GM23338 (cell line): Measurements from ENCODE around the gene GSDMA. TPM values are rescaled to one million over a fixed set of nuclear protein-coding genes. Genes with fewer than 3 reads are reported as not detected.

ENCODE experiments used
- ATAC-seq: fragments of 200-7000 bp; cut with Tn5 transposase; 3 replicates; pipeline ENCODE4 v1.9.1; 2020
- DNase-seq: peaks from one replicate; pipeline ENCODE4 v3.0.0-alpha.2; 2015; ENCODE audit warnings: low spot score
- H2AFZ ChIP-seq: fragments of 200-600 bp; sonication (generic); 2 replicates; pipeline ENCODE4 v1.8.0; 2016; ENCODE audit warnings: antibody characterized with exemption, mild to moderate bottlenecking, moderate library complexity
- H3F3A ChIP-seq: fragments of 200-600 bp; sonication (generic); replicated peaks from 2 replicates; pipeline ENCODE4 v1.8.0; 2017; ENCODE audit warnings: antibody characterized with exemption, mixed run types, low read depth
- H3K27ac ChIP-seq: fragments of 200-600 bp; sonication (generic); 2 replicates; pipeline ENCODE4 v1.6.1; 2016; ENCODE audit warnings: low read depth
- H3K27me3 ChIP-seq: fragments of 200-600 bp; sonication (generic); 2 replicates; pipeline ENCODE4 v1.8.0; 2016; ENCODE audit warnings: mild to moderate bottlenecking, mixed run types, moderate library complexity; ENCODE audit not compliant: insufficient read depth
- H3K36me3 ChIP-seq: fragments of 200-600 bp; sonication (generic); 2 replicates; pipeline ENCODE4 v1.8.0; 2016; ENCODE audit warnings: mild to moderate bottlenecking; ENCODE audit not compliant: insufficient read depth
- H3K4me1 ChIP-seq: fragments of 200-600 bp; sonication (generic); 2 replicates; pipeline ENCODE4 v1.8.0; 2016; ENCODE audit warnings: mild to moderate bottlenecking, moderate library complexity; ENCODE audit not compliant: insufficient read depth
- H3K4me2 ChIP-seq: fragments of 200-600 bp; sonication (generic); 2 replicates; pipeline ENCODE4 v1.7.1; 2017; ENCODE audit warnings: mixed run types
- H3K4me3 ChIP-seq: fragments of 200-600 bp; sonication (generic); 2 replicates; pipeline ENCODE4 v1.6.1; 2016; ENCODE audit warnings: mixed run types
- H3K79me2 ChIP-seq: fragments of 200-600 bp; sonication (generic); replicated peaks from 2 replicates; pipeline ENCODE4 v1.8.0; 2017; ENCODE audit warnings: mild to moderate bottlenecking; ENCODE audit not compliant: insufficient read depth
- H3K9me2 ChIP-seq: fragments of 200-600 bp; sonication (generic); 2 replicates; pipeline ENCODE4 v1.8.0; 2017; ENCODE audit not compliant: insufficient read depth
- H4K20me1 ChIP-seq: fragments of 200-600 bp; sonication (generic); replicated peaks from 2 replicates; pipeline ENCODE4 v1.8.0; 2017; ENCODE audit warnings: mild to moderate bottlenecking; ENCODE audit not compliant: insufficient read depth
- H3K27ac Mint-ChIP-seq: 2 replicates; pipeline ENCODE4 v1.8.0; 2020; ENCODE audit warnings: inconsistent platforms, mild to moderate bottlenecking, moderate library complexity, mixed read lengths
- H3K27me3 Mint-ChIP-seq: 3 replicates; pipeline ENCODE4 v1.8.0; 2022; ENCODE audit warnings: low read depth, mild to moderate bottlenecking, moderate library complexity, mixed read lengths, inconsistent platforms; ENCODE audit not compliant: insufficient read depth, poor library complexity
- H3K36me3 Mint-ChIP-seq: 3 replicates; pipeline ENCODE4 v1.8.0; 2021; ENCODE audit warnings: low read depth, mild to moderate bottlenecking, inconsistent platforms, moderate library complexity, mixed read lengths
- H3K4me1 Mint-ChIP-seq: 3 replicates; pipeline ENCODE4 v1.8.0; 2020; ENCODE audit warnings: mild to moderate bottlenecking, inconsistent platforms, mixed read lengths
- H3K4me3 Mint-ChIP-seq: 3 replicates; pipeline ENCODE4 v1.8.0; 2021; ENCODE audit warnings: moderate library complexity, mild to moderate bottlenecking, inconsistent platforms, mixed read lengths
- H3K9me3 Mint-ChIP-seq: 3 replicates; pipeline ENCODE4 v1.8.0; 2020; ENCODE audit warnings: moderate library complexity, mild to moderate bottlenecking, inconsistent platforms, mixed read lengths
- CREB1 ChIP-seq: fragments of 250-450 bp; sonication (Bioruptor Pico); IDR thresholded peaks from 2 replicates; pipeline ENCODE4 v1.5.0; 2020; ENCODE audit warnings: low read depth, mild to moderate bottlenecking, moderate library complexity
- EZH2 ChIP-seq: fragments of 200-600 bp; sonication (generic); IDR thresholded peaks from one replicate; pipeline ENCODE4 v1.8.0; 2017; ENCODE audit warnings: antibody characterized with exemption, mild to moderate bottlenecking, low read depth; ENCODE audit not compliant: unreplicated experiment
- EZH2phosphoT487 ChIP-seq: fragments of 200-600 bp; sonication (generic); IDR thresholded peaks from one replicate; pipeline ENCODE4 v1.8.1; 2018; ENCODE audit warnings: antibody characterized with exemption; ENCODE audit not compliant: unreplicated experiment
- JUNB ChIP-seq: IDR thresholded peaks from one replicate; pipeline ENCODE4 v1.6.1; 2016; ENCODE audit warnings: antibody characterized with exemption; ENCODE audit not compliant: unreplicated experiment
- NANOG ChIP-seq: IDR thresholded peaks from 2 replicates; pipeline ENCODE4 v1.6.1; 2016; ENCODE audit warnings: antibody characterized with exemption, borderline replicate concordance
- POLR2AphosphoS5 ChIP-seq: IDR thresholded peaks from 2 replicates; pipeline ENCODE4 v1.6.1; 2016; ENCODE audit warnings: antibody characterized with exemption, low read depth
- STAT1 ChIP-seq: IDR thresholded peaks from one replicate; pipeline ENCODE4 v1.6.1; 2016; ENCODE audit warnings: antibody characterized with exemption; ENCODE audit not compliant: unreplicated experiment
- ZNF114 ChIP-seq: fragments of 250-450 bp; sonication (Bioruptor Pico); IDR thresholded peaks from 2 replicates; pipeline ENCODE4 v1.5.0; 2020; ENCODE audit warnings: mild to moderate bottlenecking, moderate library complexity
- ZNF331 ChIP-seq: fragments of 250-450 bp; sonication (Bioruptor Pico); IDR thresholded peaks from 2 replicates; pipeline ENCODE4 v1.5.0; 2020; ENCODE audit warnings: low read depth, mild to moderate bottlenecking, moderate library complexity
- polyA plus RNA-seq: library from polyadenylated mRNA; unstranded; fragments of >200 nt; fragmentation: Nextera tagmentation; extraction: Ambion mirVana; gene quantifications from 2 replicates; pipeline ENCODE4 v1.2.1, GENCODE V29; 2016
- total RNA-seq: library from RNA; depleted of rRNA; stranded (reverse); fragments of >200 nt; shearing (Covaris generic); gene quantifications from 2 replicates; pipeline ENCODE4 v1.2.3, GENCODE V29; 2014
- TF ChIP-seq, protein P1 (sequence below): IDR thresholded peaks from 2 replicates; pipeline ENCODE4 v1.6.1; 2016; ENCODE audit warnings: antibody characterized with exemption
- TF ChIP-seq, protein P2 (sequence below), 2 experiments: fragments of 200-600 bp in 1 of 2; sonication (generic) in 1 of 2; conservative IDR thresholded peaks; 2 replicates each; pipeline versions ENCODE4 v1.5.1 to v1.6.1; 2016 to 2017; ENCODE audit warnings: antibody characterized with exemption in 2 of 2, low read depth in 2 of 2, mild to moderate bottlenecking in 2 of 2, moderate library complexity in 1 of 2
- TF ChIP-seq, protein P3 (sequence below): fragments of 250-450 bp; sonication (Bioruptor Pico); IDR thresholded peaks from 2 replicates; pipeline ENCODE4 v1.5.0; 2020; ENCODE audit warnings: mild to moderate bottlenecking, moderate library complexity
- TF ChIP-seq, protein P4 (sequence below): IDR thresholded peaks from one replicate; pipeline ENCODE4 v1.6.1; 2018; ENCODE audit warnings: antibody characterized with exemption; ENCODE audit not compliant: unreplicated experiment

GSDMA gene
- total and polyA plus RNA-seq, 2 experiments from 2014 or later: not detected

DNA sequence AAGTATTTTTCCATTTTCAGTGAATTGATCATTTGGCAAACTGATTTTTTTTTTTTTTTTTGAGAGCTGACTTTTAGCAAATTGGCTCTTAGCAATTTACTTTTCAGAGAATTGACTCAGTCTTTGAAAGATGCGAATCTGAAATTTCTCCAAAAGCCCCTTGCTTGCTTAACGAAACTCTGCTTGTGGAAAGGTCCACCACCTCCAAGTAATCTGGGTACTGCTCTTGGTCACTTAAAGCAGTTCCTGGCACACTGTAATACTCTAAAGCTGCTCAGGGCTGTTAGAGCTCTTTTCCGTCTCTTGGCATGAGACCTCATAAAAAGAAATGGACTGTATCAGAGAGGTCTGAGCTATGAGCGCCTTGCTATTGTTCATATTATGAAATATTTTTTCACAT lies 47.2 kb upstream of the GSDMA start:
- Histone ChIP-seq H3K36me3 (no peaks in the 10 kb centered on the region; the same call in 1 of the 2 replicates), H3K27me3 (no peaks in the 10 kb centered on the region), H3K9me2 (no peaks in the 10 kb centered on the region), H3F3A (no peaks in the 10 kb centered on the region), H3K4me1 (no peaks in the 10 kb centered on the region), H3K4me2 (no peak overlapping the region), H3K4me3 (no peak overlapping the region), H3K79me2 (no peaks in the 10 kb centered on the region), H4K20me1 (no peaks in the 10 kb centered on the region), H3K27ac (no peak overlapping the region), H2AFZ (no peak overlapping the region)
- H3K9me3 Mint-ChIP-seq: no peaks in the 10 kb centered on the region
- H3K4me3 Mint-ChIP-seq: no peak overlapping the region
- TF ChIP-seq ZNF114 (CRISPR knock-in tag) (no peak), EZH2phosphoT487 (no peak), JUNB (no peak), NANOG (no peak), ZNF331 (CRISPR knock-in tag) (no peak), POLR2AphosphoS5 (no peak), EZH2 (no peak), STAT1 (no peak), CREB1 (CRISPR knock-in tag) (no peak)
- TF ChIP-seq, protein P1, sequence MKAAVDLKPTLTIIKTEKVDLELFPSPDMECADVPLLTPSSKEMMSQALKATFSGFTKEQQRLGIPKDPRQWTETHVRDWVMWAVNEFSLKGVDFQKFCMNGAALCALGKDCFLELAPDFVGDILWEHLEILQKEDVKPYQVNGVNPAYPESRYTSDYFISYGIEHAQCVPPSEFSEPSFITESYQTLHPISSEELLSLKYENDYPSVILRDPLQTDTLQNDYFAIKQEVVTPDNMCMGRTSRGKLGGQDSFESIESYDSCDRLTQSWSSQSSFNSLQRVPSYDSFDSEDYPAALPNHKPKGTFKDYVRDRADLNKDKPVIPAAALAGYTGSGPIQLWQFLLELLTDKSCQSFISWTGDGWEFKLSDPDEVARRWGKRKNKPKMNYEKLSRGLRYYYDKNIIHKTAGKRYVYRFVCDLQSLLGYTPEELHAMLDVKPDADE: no peak
- TF ChIP-seq, protein P2, sequence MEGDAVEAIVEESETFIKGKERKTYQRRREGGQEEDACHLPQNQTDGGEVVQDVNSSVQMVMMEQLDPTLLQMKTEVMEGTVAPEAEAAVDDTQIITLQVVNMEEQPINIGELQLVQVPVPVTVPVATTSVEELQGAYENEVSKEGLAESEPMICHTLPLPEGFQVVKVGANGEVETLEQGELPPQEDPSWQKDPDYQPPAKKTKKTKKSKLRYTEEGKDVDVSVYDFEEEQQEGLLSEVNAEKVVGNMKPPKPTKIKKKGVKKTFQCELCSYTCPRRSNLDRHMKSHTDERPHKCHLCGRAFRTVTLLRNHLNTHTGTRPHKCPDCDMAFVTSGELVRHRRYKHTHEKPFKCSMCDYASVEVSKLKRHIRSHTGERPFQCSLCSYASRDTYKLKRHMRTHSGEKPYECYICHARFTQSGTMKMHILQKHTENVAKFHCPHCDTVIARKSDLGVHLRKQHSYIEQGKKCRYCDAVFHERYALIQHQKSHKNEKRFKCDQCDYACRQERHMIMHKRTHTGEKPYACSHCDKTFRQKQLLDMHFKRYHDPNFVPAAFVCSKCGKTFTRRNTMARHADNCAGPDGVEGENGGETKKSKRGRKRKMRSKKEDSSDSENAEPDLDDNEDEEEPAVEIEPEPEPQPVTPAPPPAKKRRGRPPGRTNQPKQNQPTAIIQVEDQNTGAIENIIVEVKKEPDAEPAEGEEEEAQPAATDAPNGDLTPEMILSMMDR (conservative IDR thresholded peaks at IDR 0.05; ENCODE audit: low read depth in 2 of 2): no peak
- TF ChIP-seq, protein P3, sequence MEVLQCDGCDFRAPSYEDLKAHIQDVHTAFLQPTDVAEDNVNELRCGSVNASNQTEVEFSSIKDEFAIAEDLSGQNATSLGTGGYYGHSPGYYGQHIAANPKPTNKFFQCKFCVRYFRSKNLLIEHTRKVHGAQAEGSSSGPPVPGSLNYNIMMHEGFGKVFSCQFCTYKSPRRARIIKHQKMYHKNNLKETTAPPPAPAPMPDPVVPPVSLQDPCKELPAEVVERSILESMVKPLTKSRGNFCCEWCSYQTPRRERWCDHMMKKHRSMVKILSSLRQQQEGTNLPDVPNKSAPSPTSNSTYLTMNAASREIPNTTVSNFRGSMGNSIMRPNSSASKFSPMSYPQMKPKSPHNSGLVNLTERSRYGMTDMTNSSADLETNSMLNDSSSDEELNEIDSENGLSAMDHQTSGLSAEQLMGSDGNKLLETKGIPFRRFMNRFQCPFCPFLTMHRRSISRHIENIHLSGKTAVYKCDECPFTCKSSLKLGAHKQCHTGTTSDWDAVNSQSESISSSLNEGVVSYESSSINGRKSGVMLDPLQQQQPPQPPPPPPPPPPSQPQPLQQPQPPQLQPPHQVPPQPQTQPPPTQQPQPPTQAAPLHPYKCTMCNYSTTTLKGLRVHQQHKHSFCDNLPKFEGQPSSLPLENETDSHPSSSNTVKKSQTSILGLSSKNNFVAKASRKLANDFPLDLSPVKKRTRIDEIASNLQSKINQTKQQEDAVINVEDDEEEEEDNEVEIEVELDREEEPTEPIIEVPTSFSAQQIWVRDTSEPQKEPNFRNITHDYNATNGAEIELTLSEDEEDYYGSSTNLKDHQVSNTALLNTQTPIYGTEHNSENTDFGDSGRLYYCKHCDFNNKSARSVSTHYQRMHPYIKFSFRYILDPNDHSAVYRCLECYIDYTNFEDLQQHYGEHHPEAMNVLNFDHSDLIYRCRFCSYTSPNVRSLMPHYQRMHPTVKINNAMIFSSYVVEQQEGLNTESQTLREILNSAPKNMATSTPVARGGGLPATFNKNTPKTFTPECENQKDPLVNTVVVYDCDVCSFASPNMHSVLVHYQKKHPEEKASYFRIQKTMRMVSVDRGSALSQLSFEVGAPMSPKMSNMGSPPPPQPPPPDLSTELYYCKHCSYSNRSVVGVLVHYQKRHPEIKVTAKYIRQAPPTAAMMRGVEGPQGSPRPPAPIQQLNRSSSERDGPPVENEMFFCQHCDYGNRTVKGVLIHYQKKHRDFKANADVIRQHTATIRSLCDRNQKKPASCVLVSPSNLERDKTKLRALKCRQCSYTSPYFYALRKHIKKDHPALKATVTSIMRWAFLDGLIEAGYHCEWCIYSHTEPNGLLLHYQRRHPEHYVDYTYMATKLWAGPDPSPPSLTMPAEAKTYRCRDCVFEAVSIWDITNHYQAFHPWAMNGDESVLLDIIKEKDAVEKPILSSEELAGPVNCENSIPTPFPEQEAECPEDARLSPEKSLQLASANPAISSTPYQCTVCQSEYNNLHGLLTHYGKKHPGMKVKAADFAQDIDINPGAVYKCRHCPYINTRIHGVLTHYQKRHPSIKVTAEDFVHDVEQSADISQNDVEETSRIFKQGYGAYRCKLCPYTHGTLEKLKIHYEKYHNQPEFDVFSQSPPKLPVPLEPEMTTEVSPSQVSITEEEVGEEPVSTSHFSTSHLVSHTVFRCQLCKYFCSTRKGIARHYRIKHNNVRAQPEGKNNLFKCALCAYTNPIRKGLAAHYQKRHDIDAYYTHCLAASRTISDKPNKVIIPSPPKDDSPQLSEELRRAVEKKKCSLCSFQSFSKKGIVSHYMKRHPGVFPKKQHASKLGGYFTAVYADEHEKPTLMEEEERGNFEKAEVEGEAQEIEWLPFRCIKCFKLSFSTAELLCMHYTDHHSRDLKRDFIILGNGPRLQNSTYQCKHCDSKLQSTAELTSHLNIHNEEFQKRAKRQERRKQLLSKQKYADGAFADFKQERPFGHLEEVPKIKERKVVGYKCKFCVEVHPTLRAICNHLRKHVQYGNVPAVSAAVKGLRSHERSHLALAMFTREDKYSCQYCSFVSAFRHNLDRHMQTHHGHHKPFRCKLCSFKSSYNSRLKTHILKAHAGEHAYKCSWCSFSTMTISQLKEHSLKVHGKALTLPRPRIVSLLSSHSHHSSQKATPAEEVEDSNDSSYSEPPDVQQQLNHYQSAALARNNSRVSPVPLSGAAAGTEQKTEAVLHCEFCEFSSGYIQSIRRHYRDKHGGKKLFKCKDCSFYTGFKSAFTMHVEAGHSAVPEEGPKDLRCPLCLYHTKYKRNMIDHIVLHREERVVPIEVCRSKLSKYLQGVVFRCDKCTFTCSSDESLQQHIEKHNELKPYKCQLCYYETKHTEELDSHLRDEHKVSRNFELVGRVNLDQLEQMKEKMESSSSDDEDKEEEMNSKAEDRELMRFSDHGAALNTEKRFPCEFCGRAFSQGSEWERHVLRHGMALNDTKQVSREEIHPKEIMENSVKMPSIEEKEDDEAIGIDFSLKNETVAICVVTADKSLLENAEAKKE (CRISPR knock-in tag): no peak
- TF ChIP-seq, protein P4, sequence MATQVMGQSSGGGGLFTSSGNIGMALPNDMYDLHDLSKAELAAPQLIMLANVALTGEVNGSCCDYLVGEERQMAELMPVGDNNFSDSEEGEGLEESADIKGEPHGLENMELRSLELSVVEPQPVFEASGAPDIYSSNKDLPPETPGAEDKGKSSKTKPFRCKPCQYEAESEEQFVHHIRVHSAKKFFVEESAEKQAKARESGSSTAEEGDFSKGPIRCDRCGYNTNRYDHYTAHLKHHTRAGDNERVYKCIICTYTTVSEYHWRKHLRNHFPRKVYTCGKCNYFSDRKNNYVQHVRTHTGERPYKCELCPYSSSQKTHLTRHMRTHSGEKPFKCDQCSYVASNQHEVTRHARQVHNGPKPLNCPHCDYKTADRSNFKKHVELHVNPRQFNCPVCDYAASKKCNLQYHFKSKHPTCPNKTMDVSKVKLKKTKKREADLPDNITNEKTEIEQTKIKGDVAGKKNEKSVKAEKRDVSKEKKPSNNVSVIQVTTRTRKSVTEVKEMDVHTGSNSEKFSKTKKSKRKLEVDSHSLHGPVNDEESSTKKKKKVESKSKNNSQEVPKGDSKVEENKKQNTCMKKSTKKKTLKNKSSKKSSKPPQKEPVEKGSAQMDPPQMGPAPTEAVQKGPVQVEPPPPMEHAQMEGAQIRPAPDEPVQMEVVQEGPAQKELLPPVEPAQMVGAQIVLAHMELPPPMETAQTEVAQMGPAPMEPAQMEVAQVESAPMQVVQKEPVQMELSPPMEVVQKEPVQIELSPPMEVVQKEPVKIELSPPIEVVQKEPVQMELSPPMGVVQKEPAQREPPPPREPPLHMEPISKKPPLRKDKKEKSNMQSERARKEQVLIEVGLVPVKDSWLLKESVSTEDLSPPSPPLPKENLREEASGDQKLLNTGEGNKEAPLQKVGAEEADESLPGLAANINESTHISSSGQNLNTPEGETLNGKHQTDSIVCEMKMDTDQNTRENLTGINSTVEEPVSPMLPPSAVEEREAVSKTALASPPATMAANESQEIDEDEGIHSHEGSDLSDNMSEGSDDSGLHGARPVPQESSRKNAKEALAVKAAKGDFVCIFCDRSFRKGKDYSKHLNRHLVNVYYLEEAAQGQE: no peak
- peaks cover 8% of the 10 kb centered on the region; the same call in 2 of the 3 replicates for H3K36me3 Mint-ChIP-seq
- peaks cover 10% of the 10 kb centered on the region for H3K27me3 Mint-ChIP-seq
- no peaks in the 10 kb centered on the region for H3K4me1 Mint-ChIP-seq
- H3K27ac Mint-ChIP-seq: no peak overlapping the region
- DNase-seq (no peak), ATAC-seq (no peak)
